Measurements from ENCODE around the gene L3MBTL3. TPM values are rescaled to one million over a fixed set of nuclear protein-coding genes. Genes with fewer than 3 reads are reported as not detected.

The L3MBTL3 gene
- total and polyA plus RNA-seq, 2 experiments from 2014 or later = 8.7 to 11.2 TPM

GRCh38 chr6:130127195-130127594, 108.8 kb downstream of the L3MBTL3 start:
- Histone ChIP-seq H3K4me2 (no peak overlapping the region), H3K9me2 (ENCODE audit: insufficient read depth) (peaks cover 3% of the 10 kb centered on the region), H3F3A (replicated peaks; ENCODE audit: low read depth) (no peaks in the 10 kb centered on the region), H2AFZ (no peak overlapping the region), H3K27me3 (ENCODE audit: insufficient read depth) (no peaks in the 10 kb centered on the region), H3K4me1 (ENCODE audit: insufficient read depth) (0 out of 2 replicates have a peak, but pooled peaks cover 4% of the 10 kb centered on the region), H3K36me3 (ENCODE audit: insufficient read depth) (no peaks in the 10 kb centered on the region), H3K79me2 (replicated peaks; ENCODE audit: insufficient read depth) (no peaks in the 10 kb centered on the region), H4K20me1 (replicated peaks; ENCODE audit: insufficient read depth) (no peaks in the 10 kb centered on the region), H3K4me3 (no peak overlapping the region), H3K27ac (ENCODE audit: low read depth) (no peak overlapping the region)
- Mint-ChIP-seq H3K27me3 (ENCODE audit: insufficient read depth, low read depth, poor library complexity) (no peaks in the 10 kb centered on the region), H3K4me1 (peaks cover 9% of the 10 kb centered on the region; the same call in 2 of the 3 replicates), H3K27ac (no peak overlapping the region), H3K36me3 (ENCODE audit: low read depth) (no peaks in the 10 kb centered on the region), H3K9me3 (no peaks in the 10 kb centered on the region), H3K4me3 (no peak overlapping the region)
- DNase-seq (ENCODE audit: low spot score) = no peak
- ATAC-seq = no peak
- TF ChIP-seq POLR2AphosphoS5 (IDR thresholded peaks at IDR 0.05; ENCODE audit: low read depth) (no peak), CREB1 (CRISPR knock-in tag; IDR thresholded peaks at IDR 0.05; ENCODE audit: low read depth) (no peak), CTCF (conservative IDR thresholded peaks at IDR 0.05; ENCODE audit: low read depth in 2 of 2) (no peak), JUNB (IDR thresholded peaks at IDR 0.05; ENCODE audit: unreplicated experiment) (no peak), NANOG (IDR thresholded peaks at IDR 0.05; ENCODE audit: borderline replicate concordance) (no peak), ETS1 (IDR thresholded peaks at IDR 0.05) (no peak), ZNF114 (CRISPR knock-in tag; IDR thresholded peaks at IDR 0.05) (no peak), REST (IDR thresholded peaks at IDR 0.05; ENCODE audit: unreplicated experiment) (no peak), ZNF462 (CRISPR knock-in tag; IDR thresholded peaks at IDR 0.05) (no peak), EZH2phosphoT487 (IDR thresholded peaks at IDR 0.05; ENCODE audit: unreplicated experiment) (no peak), ZNF331 (CRISPR knock-in tag; IDR thresholded peaks at IDR 0.05; ENCODE audit: low read depth) (no peak), EZH2 (IDR thresholded peaks at IDR 0.05; ENCODE audit: low read depth, unreplicated experiment) (no peak), STAT1 (IDR thresholded peaks at IDR 0.05; ENCODE audit: unreplicated experiment) (no peak)

All from GM23338 (cell line).